GM18520 (cell line): Measurements from ENCODE around the gene BLOC1S3.
"Not testable (repeated sequence)": the region's sequence is repeated elsewhere in the genome, so short reads cannot be mapped to it uniquely, and the experiment has no call there.

ENCODE experiments used
- ATAC-seq: cut with Tn5 transposase; IDR thresholded peaks from one replicate; pipeline ENCODE4 v1.9.1; 2021; ENCODE audit not compliant: unreplicated experiment

Gene BLOC1S3

GRCh38 chr19:45217957-45218334 lies 39.4 kb downstream of the BLOC1S3 start:
- ATAC-seq: no peak

GRCh38 chr19:45218426-45218825 lies 39.8 kb downstream of the BLOC1S3 start:
- ATAC-seq: no peak

GRCh38 chr19:45218911-45219743 lies 40.5 kb downstream of the BLOC1S3 start:
- no peak for ATAC-seq

GRCh38 chr19:45222724-45223123 lies 44.1 kb downstream of the BLOC1S3 start:
- no peak for ATAC-seq

GRCh38 chr19:45223879-45224278 lies 45.3 kb downstream of the BLOC1S3 start:
- ATAC-seq: no peak

- no peak for ATAC-seq
These were observed 46.1 kb downstream of the BLOC1S3 start for GRCh38 chr19:45224645-45225044.

- not testable (repeated sequence) for ATAC-seq
These were observed 50.5 kb downstream of the BLOC1S3 start for GRCh38 chr19:45229056-45229455.
